ENCODE results near the gene SERPINF2.
"Not testable (repeated sequence)": the region's sequence is repeated elsewhere in the genome, so short reads cannot be mapped to it uniquely, and the experiment has no call there.

SERPINF2 gene

GRCh38 chr17:1736348-1737281, 6.1 kb upstream of the SERPINF2 start:
- DNase-seq = peak; percentile 69

- no peak for DNase-seq
These were observed 5.0 kb upstream of the SERPINF2 start for GRCh38 chr17:1737531-1738291.

GRCh38 chr17:1741899-1742298, 772 bp upstream of the SERPINF2 start:
- not testable (repeated sequence) for DNase-seq

GRCh38 chr17:1743088-1743439, 393 bp downstream of the SERPINF2 start:
- DNase-seq = no peak

GRCh38 chr17:1744551-1745512, 2.2 kb downstream of the SERPINF2 start:
- DNase-seq = no peak

- DNase-seq = no peak
These were observed 2.9 kb downstream of the SERPINF2 start for GRCh38 chr17:1745513-1746020.

GRCh38 chr17:1746975-1747543, 4.4 kb downstream of the SERPINF2 start:
- DNase-seq = no peak

- DNase-seq = no peak
These were observed 8.0 kb downstream of the SERPINF2 start for GRCh38 chr17:1750628-1751027.

GRCh38 chr17:1752425-1753262, 10.0 kb downstream of the SERPINF2 start:
- DNase-seq = no peak

- DNase-seq = no peak
These were observed 11.2 kb downstream of the SERPINF2 start for GRCh38 chr17:1753767-1754429.

GRCh38 chr17:1754430-1755112, 11.9 kb downstream of the SERPINF2 start:
- DNase-seq = no peak

- no peak for DNase-seq
These were observed 12.7 kb downstream of the SERPINF2 start for GRCh38 chr17:1755252-1755826.

GRCh38 chr17:1755827-1756262, 13.2 kb downstream of the SERPINF2 start:
- no peak for DNase-seq

GRCh38 chr17:1758807-1759206, 16.1 kb downstream of the SERPINF2 start:
- DNase-seq = no peak

- no peak for DNase-seq
These were observed 16.9 kb downstream of the SERPINF2 start for GRCh38 chr17:1759529-1759928.

GRCh38 chr17:1762233-1762900, 19.7 kb downstream of the SERPINF2 start:
- no peak for DNase-seq

GRCh38 chr17:1762901-1763898, 20.5 kb downstream of the SERPINF2 start:
- DNase-seq = no peak

- peak; percentile 53 for DNase-seq
These were observed 21.6 kb downstream of the SERPINF2 start for GRCh38 chr17:1764284-1764683.

Data from stimulated activated CD8-positive, alpha-beta memory T cell treated with anti-CD3 and anti-CD28 coated beads, Interleukin-4, amount 100 ng/mL, for 48 hours (primary cell).